Measurements from ENCODE around the gene DRAP1. TPM values are rescaled to one million over a fixed set of nuclear protein-coding genes. Genes with fewer than 3 reads are reported as not detected.

DRAP1 gene
- total and polyA plus RNA-seq, 2 experiments from 2014 or later: 121 to 294 TPM

DNA sequence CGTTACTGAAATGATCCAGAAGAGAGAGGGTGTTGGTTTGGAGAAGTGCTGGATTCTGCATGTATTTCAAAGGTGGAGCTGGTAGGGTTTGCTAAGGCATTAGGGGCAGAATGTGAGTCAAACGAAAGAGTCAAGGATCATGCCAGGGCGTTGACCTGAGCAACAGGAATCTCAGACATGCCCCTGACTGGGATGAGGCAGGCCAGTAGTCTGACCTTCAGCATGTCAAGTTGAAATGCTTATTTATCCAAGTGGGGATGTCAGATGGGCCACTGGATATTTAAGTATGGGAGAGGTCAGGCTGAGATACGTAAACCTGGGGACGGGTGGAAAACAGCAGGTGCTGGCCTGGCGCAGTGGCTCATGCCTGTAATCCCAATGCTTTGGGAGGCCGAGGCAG, 23.3 kb downstream of the DRAP1 start:
- no peaks in the 10 kb centered on the region for H3K9me3 Mint-ChIP-seq
- H3K79me2 ChIP-seq (replicated peaks; ENCODE audit: insufficient read depth): no peaks in the 10 kb centered on the region
- peaks cover 20% of the 10 kb centered on the region for H3K4me1 ChIP-seq (ENCODE audit: insufficient read depth)
- no peak overlapping the region for H2AFZ ChIP-seq
- TF ChIP-seq POLR2AphosphoS5 (IDR thresholded peaks at IDR 0.05; ENCODE audit: low read depth) (no peak), ZNF114 (CRISPR knock-in tag; IDR thresholded peaks at IDR 0.05) (no peak), EZH2 (IDR thresholded peaks at IDR 0.05; ENCODE audit: low read depth, unreplicated experiment) (no peak), STAT1 (IDR thresholded peaks at IDR 0.05; ENCODE audit: unreplicated experiment) (no peak), NANOG (IDR thresholded peaks at IDR 0.05; ENCODE audit: borderline replicate concordance) (no peak), JUNB (IDR thresholded peaks at IDR 0.05; ENCODE audit: unreplicated experiment) (no peak), ZNF331 (CRISPR knock-in tag; IDR thresholded peaks at IDR 0.05; ENCODE audit: low read depth) (no peak), CREB1 (CRISPR knock-in tag; IDR thresholded peaks at IDR 0.05; ENCODE audit: low read depth) (no peak), EZH2phosphoT487 (IDR thresholded peaks at IDR 0.05; ENCODE audit: unreplicated experiment) (no peak)
- TF ChIP-seq, protein P1, sequence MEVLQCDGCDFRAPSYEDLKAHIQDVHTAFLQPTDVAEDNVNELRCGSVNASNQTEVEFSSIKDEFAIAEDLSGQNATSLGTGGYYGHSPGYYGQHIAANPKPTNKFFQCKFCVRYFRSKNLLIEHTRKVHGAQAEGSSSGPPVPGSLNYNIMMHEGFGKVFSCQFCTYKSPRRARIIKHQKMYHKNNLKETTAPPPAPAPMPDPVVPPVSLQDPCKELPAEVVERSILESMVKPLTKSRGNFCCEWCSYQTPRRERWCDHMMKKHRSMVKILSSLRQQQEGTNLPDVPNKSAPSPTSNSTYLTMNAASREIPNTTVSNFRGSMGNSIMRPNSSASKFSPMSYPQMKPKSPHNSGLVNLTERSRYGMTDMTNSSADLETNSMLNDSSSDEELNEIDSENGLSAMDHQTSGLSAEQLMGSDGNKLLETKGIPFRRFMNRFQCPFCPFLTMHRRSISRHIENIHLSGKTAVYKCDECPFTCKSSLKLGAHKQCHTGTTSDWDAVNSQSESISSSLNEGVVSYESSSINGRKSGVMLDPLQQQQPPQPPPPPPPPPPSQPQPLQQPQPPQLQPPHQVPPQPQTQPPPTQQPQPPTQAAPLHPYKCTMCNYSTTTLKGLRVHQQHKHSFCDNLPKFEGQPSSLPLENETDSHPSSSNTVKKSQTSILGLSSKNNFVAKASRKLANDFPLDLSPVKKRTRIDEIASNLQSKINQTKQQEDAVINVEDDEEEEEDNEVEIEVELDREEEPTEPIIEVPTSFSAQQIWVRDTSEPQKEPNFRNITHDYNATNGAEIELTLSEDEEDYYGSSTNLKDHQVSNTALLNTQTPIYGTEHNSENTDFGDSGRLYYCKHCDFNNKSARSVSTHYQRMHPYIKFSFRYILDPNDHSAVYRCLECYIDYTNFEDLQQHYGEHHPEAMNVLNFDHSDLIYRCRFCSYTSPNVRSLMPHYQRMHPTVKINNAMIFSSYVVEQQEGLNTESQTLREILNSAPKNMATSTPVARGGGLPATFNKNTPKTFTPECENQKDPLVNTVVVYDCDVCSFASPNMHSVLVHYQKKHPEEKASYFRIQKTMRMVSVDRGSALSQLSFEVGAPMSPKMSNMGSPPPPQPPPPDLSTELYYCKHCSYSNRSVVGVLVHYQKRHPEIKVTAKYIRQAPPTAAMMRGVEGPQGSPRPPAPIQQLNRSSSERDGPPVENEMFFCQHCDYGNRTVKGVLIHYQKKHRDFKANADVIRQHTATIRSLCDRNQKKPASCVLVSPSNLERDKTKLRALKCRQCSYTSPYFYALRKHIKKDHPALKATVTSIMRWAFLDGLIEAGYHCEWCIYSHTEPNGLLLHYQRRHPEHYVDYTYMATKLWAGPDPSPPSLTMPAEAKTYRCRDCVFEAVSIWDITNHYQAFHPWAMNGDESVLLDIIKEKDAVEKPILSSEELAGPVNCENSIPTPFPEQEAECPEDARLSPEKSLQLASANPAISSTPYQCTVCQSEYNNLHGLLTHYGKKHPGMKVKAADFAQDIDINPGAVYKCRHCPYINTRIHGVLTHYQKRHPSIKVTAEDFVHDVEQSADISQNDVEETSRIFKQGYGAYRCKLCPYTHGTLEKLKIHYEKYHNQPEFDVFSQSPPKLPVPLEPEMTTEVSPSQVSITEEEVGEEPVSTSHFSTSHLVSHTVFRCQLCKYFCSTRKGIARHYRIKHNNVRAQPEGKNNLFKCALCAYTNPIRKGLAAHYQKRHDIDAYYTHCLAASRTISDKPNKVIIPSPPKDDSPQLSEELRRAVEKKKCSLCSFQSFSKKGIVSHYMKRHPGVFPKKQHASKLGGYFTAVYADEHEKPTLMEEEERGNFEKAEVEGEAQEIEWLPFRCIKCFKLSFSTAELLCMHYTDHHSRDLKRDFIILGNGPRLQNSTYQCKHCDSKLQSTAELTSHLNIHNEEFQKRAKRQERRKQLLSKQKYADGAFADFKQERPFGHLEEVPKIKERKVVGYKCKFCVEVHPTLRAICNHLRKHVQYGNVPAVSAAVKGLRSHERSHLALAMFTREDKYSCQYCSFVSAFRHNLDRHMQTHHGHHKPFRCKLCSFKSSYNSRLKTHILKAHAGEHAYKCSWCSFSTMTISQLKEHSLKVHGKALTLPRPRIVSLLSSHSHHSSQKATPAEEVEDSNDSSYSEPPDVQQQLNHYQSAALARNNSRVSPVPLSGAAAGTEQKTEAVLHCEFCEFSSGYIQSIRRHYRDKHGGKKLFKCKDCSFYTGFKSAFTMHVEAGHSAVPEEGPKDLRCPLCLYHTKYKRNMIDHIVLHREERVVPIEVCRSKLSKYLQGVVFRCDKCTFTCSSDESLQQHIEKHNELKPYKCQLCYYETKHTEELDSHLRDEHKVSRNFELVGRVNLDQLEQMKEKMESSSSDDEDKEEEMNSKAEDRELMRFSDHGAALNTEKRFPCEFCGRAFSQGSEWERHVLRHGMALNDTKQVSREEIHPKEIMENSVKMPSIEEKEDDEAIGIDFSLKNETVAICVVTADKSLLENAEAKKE (CRISPR knock-in tag; IDR thresholded peaks at IDR 0.05): no peak
- TF ChIP-seq, protein P2, sequence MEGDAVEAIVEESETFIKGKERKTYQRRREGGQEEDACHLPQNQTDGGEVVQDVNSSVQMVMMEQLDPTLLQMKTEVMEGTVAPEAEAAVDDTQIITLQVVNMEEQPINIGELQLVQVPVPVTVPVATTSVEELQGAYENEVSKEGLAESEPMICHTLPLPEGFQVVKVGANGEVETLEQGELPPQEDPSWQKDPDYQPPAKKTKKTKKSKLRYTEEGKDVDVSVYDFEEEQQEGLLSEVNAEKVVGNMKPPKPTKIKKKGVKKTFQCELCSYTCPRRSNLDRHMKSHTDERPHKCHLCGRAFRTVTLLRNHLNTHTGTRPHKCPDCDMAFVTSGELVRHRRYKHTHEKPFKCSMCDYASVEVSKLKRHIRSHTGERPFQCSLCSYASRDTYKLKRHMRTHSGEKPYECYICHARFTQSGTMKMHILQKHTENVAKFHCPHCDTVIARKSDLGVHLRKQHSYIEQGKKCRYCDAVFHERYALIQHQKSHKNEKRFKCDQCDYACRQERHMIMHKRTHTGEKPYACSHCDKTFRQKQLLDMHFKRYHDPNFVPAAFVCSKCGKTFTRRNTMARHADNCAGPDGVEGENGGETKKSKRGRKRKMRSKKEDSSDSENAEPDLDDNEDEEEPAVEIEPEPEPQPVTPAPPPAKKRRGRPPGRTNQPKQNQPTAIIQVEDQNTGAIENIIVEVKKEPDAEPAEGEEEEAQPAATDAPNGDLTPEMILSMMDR (conservative IDR thresholded peaks at IDR 0.05; ENCODE audit: low read depth in 2 of 2): no peak
- TF ChIP-seq, protein P3, sequence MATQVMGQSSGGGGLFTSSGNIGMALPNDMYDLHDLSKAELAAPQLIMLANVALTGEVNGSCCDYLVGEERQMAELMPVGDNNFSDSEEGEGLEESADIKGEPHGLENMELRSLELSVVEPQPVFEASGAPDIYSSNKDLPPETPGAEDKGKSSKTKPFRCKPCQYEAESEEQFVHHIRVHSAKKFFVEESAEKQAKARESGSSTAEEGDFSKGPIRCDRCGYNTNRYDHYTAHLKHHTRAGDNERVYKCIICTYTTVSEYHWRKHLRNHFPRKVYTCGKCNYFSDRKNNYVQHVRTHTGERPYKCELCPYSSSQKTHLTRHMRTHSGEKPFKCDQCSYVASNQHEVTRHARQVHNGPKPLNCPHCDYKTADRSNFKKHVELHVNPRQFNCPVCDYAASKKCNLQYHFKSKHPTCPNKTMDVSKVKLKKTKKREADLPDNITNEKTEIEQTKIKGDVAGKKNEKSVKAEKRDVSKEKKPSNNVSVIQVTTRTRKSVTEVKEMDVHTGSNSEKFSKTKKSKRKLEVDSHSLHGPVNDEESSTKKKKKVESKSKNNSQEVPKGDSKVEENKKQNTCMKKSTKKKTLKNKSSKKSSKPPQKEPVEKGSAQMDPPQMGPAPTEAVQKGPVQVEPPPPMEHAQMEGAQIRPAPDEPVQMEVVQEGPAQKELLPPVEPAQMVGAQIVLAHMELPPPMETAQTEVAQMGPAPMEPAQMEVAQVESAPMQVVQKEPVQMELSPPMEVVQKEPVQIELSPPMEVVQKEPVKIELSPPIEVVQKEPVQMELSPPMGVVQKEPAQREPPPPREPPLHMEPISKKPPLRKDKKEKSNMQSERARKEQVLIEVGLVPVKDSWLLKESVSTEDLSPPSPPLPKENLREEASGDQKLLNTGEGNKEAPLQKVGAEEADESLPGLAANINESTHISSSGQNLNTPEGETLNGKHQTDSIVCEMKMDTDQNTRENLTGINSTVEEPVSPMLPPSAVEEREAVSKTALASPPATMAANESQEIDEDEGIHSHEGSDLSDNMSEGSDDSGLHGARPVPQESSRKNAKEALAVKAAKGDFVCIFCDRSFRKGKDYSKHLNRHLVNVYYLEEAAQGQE (IDR thresholded peaks at IDR 0.05; ENCODE audit: unreplicated experiment): no peak
- TF ChIP-seq, protein P4, sequence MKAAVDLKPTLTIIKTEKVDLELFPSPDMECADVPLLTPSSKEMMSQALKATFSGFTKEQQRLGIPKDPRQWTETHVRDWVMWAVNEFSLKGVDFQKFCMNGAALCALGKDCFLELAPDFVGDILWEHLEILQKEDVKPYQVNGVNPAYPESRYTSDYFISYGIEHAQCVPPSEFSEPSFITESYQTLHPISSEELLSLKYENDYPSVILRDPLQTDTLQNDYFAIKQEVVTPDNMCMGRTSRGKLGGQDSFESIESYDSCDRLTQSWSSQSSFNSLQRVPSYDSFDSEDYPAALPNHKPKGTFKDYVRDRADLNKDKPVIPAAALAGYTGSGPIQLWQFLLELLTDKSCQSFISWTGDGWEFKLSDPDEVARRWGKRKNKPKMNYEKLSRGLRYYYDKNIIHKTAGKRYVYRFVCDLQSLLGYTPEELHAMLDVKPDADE (IDR thresholded peaks at IDR 0.05): no peak
- no peak overlapping the region for H3K4me2 ChIP-seq
- H3K36me3 ChIP-seq (ENCODE audit: insufficient read depth): no peaks in the 10 kb centered on the region
- peaks cover 6% of the 10 kb centered on the region; the same call in 1 of the 2 replicates for H3F3A ChIP-seq (replicated peaks; ENCODE audit: low read depth)
- no peaks in the 10 kb centered on the region for H3K27me3 ChIP-seq (ENCODE audit: insufficient read depth)
- H3K27ac ChIP-seq (ENCODE audit: low read depth): no peak overlapping the region
- ATAC-seq (no peak), DNase-seq (ENCODE audit: low spot score) (no peak)
- no peak overlapping the region for H3K27ac Mint-ChIP-seq
- no peak overlapping the region for H3K4me3 ChIP-seq
- no peak overlapping the region for H3K4me3 Mint-ChIP-seq
- H3K27me3 Mint-ChIP-seq (ENCODE audit: insufficient read depth, low read depth, poor library complexity): peaks cover 19% of the 10 kb centered on the region
- no peaks in the 10 kb centered on the region for H3K36me3 Mint-ChIP-seq (ENCODE audit: low read depth)
- H4K20me1 ChIP-seq (replicated peaks; ENCODE audit: insufficient read depth): no peaks in the 10 kb centered on the region
- H3K4me1 Mint-ChIP-seq: peaks cover 35% of the 10 kb centered on the region
- H3K9me2 ChIP-seq (ENCODE audit: insufficient read depth): no peaks in the 10 kb centered on the region
